HCT116 (cell line): Measurements from ENCODE around the gene ABHD2. TPM values are rescaled to one million over a fixed set of nuclear protein-coding genes. Genes with fewer than 3 reads are reported as not detected.

Source experiments
- ATAC-seq: fragments of 200-7000 bp; cut with Tn5 transposase; 2 replicates; pipeline ENCODE4 v1.9.1; 2020; ENCODE audit warnings: mild to moderate bottlenecking, moderate library complexity
- BruUV-seq: library from RNA; stranded (reverse); fragments of 400-500 nt; replicated peaks from 2 replicates; lab custom pipeline; 2021; lab: Mats Ljungman, UMichigan
- CTCF ChIA-PET: fragments of 300-600 bp; sonication (Branson Sonifier 250); formaldehyde crosslinking; loops from one replicate; lab custom pipeline; 2021; ENCODE audit warnings: antibody characterized with exemption; lab: Charles Lee
- POLR2A ChIA-PET: fragments of 300-600, 350-600 bp; sonication (Branson Sonifier 250); formaldehyde crosslinking; loops from one replicate; lab custom pipeline; 2021; ENCODE audit warnings: antibody characterized with exemption; lab: Charles Lee
- RAD21 ChIA-PET, 2 experiments: fragments of 300-600 bp; sonication (Branson Sonifier 250); formaldehyde crosslinking; loops; one replicate each; lab custom pipeline; 2023; ENCODE audit warnings: low total read pairs in 2 of 2; ENCODE audit not compliant: uncharacterized antibody in 2 of 2, unreplicated experiment in 2 of 2, low non-redundant PET in 1 of 2; lab: Charles Lee
- DNase-seq: peaks from one replicate; pipeline ENCODE4 v3.0.0-alpha.2; 2010; ENCODE audit warnings: low read depth, low spot score
- H2AFZ ChIP-seq: fragments of 200-600 bp; shearing (Covaris generic), sonication (generic); 2 replicates; pipeline ENCODE4 v1.6.1; 2017; ENCODE audit warnings: low read depth, mixed run types, mixed read lengths, antibody characterized with exemption, low read length; ENCODE audit not compliant: poor library complexity, severe bottlenecking
- H3K27ac ChIP-seq: 2 replicates; pipeline ENCODE4 v1.5.1; 2012; ENCODE audit warnings: low read depth, low read length
- H3K27me3 ChIP-seq: fragments of 200-600 bp; sonication (generic); 2 replicates; pipeline ENCODE4 v1.6.1; 2016; ENCODE audit warnings: mixed run types, low read length, mixed read lengths; ENCODE audit not compliant: insufficient read depth
- H3K36me3 ChIP-seq, 2 experiments: fragments of 200-500 bp in 1 of 2; fragments of 200-600 bp in 1 of 2; sonication (Bioruptor generic) in 1 of 2; sonication (generic) in 1 of 2; 2 replicates each; pipeline versions ENCODE4 v1.5.1 to v1.6.1; 2014 to 2016; ENCODE audit warnings: low read length in 2 of 2, inconsistent platforms in 1 of 2, mixed read lengths in 1 of 2, mixed run types in 1 of 2; ENCODE audit not compliant: insufficient read depth in 2 of 2, control insufficient read depth in 1 of 2
- H3K4me1 ChIP-seq, 2 experiments: fragments of 200-600 bp in 1 of 2; sonication (generic) in 1 of 2; 2 replicates each; pipeline versions ENCODE4 v1.5.1 to v1.6.1; 2012 to 2017; ENCODE audit warnings: low read length in 2 of 2, inconsistent platforms in 1 of 2, mild to moderate bottlenecking in 1 of 2, mixed read lengths in 1 of 2, mixed run types in 1 of 2, moderate library complexity in 1 of 2; ENCODE audit not compliant: insufficient read depth in 2 of 2, control insufficient read depth in 1 of 2
- H3K4me2 ChIP-seq: fragments of 200-600 bp; sonication (generic); 2 replicates; pipeline ENCODE4 v1.6.1; 2017; ENCODE audit warnings: mixed run types, low read length, mixed read lengths
- H3K4me3 ChIP-seq, 2 experiments: fragments of 200-600 bp in 1 of 2; sonication (generic) in 1 of 2; replicated peaks in 1 of 2; 2 replicates each; pipeline ENCODE4 v1.5.1; 2011 to 2016; ENCODE audit warnings: low read length in 2 of 2, control low read depth in 1 of 2, low read depth in 1 of 2, mild to moderate bottlenecking in 1 of 2, mixed read lengths in 1 of 2, mixed run types in 1 of 2
- H3K79me2 ChIP-seq: fragments of 200-600 bp; sonication (generic); 2 replicates; pipeline ENCODE4 v1.6.1; 2017; ENCODE audit warnings: mild to moderate bottlenecking, mixed run types, low read length, moderate library complexity, mixed read lengths; ENCODE audit not compliant: insufficient read depth
- H3K9ac ChIP-seq: fragments of 200-600 bp; sonication (generic); 2 replicates; pipeline ENCODE4 v1.6.1; 2016; ENCODE audit warnings: low read length, mixed read lengths
- H3K9me2 ChIP-seq: fragments of 200-600 bp; sonication (generic), shearing (Covaris generic); 2 replicates; pipeline ENCODE4 v1.6.1; 2017; ENCODE audit warnings: mixed run types, mild to moderate bottlenecking, moderate library complexity; ENCODE audit not compliant: insufficient read depth
- H3K9me3 ChIP-seq, 2 experiments: fragments of 200-500 bp in 1 of 2; fragments of 200-600 bp in 1 of 2; sonication (Bioruptor generic) in 1 of 2; sonication (generic) in 1 of 2; 2 replicates each; pipeline ENCODE4 v1.6.1; 2014 to 2017; ENCODE audit warnings: low read length in 2 of 2, mixed read lengths in 2 of 2, inconsistent platforms in 1 of 2, low read depth in 1 of 2, mild to moderate bottlenecking in 1 of 2, mixed run types in 1 of 2, moderate library complexity in 1 of 2; ENCODE audit not compliant: control insufficient read depth in 1 of 2, insufficient read depth in 1 of 2
- H4K20me1 ChIP-seq: fragments of 200-600 bp; sonication (generic), shearing (Covaris generic); 2 replicates; pipeline ENCODE4 v1.6.1; 2017; ENCODE audit warnings: mixed run types, mild to moderate bottlenecking, moderate library complexity; ENCODE audit not compliant: insufficient read depth
- ATF3 ChIP-seq: IDR thresholded peaks from 2 replicates; pipeline ENCODE4 v1.6.1; 2012
- CEBPB ChIP-seq: IDR thresholded peaks from 2 replicates; pipeline ENCODE4 v1.6.1; 2012; ENCODE audit warnings: low read depth
- MAX ChIP-seq: IDR thresholded peaks from 2 replicates; pipeline ENCODE4 v1.6.1; 2012
- POLR2AphosphoS5 ChIP-seq: IDR thresholded peaks from 2 replicates; pipeline ENCODE4 v1.6.1; 2011; ENCODE audit warnings: mild to moderate bottlenecking, low read depth, low read length, moderate library complexity
- REST ChIP-seq: IDR thresholded peaks from 2 replicates; pipeline ENCODE4 v1.6.1; 2012; ENCODE audit warnings: low read depth
- TCF7L2 ChIP-seq: IDR thresholded peaks from 2 replicates; pipeline ENCODE4 v1.7.0; 2011; ENCODE audit warnings: borderline replicate concordance, inconsistent platforms; ENCODE audit not compliant: insufficient read depth, insufficient read length; ENCODE audit errors: extremely low read depth
- ZFX ChIP-seq: fragments of 450-650 bp; IDR thresholded peaks from 2 replicates; pipeline ENCODE4 v1.6.1; 2017
- ZNF274 ChIP-seq: fragments of 200-500 bp; sonication (Bioruptor generic); IDR thresholded peaks from 2 replicates; pipeline ENCODE4 v1.6.1; 2014; ENCODE audit warnings: mild to moderate bottlenecking, low read depth, low read length, inconsistent platforms
- intact Hi-C: fragments of 100-400 bp; cut with micrococcal nuclease; formaldehyde crosslinking; loops from 2 replicates; pipeline ENCODE4 v1.10.0; 2022
- total RNA-seq: library from RNA; stranded (reverse); gene quantifications from one replicate; pipeline ENCODE4 v1.2.1, GENCODE V29; 2021; ENCODE audit not compliant: unreplicated experiment

The ABHD2 gene
- total RNA-seq, 1 experiment from 2014 or later, result 40.8 TPM

- H3K79me2 ChIP-seq, result no peaks in the 10 kb centered on the region
- no peaks in the 10 kb centered on the region for H3K9me2 ChIP-seq
- ChIA-PET RAD21 (no interaction called here), POLR2A (no interaction called here), CTCF (no interaction called here)
- BruUV-seq, result no TSS peak
- DNase-seq (no peak), ATAC-seq (no peak)
- no peaks in the 10 kb centered on the region for H3K4me1 ChIP-seq
- H3K36me3 ChIP-seq, result 0 out of 4 replicates have a peak, but pooled peaks cover 0 to 4% of the 10 kb centered on the region in 2 experiments
- no peak overlapping the region for H2AFZ ChIP-seq
- intact Hi-C loops, result no loop called here
- H3K4me2 ChIP-seq, result no peak overlapping the region
- H3K27ac ChIP-seq, result no peak overlapping the region
- H3K4me3 ChIP-seq, result no peak overlapping the region
- H3K9ac ChIP-seq, result no peak overlapping the region
- no peaks in the 10 kb centered on the region for H3K27me3 ChIP-seq
- TF ChIP-seq CEBPB (no peak), MAX (no peak), REST (no peak), ATF3 (no peak), ZFX (no peak), ZNF274 (no peak), TCF7L2 (no peak), POLR2AphosphoS5 (no peak)
- no peaks in the 10 kb centered on the region for H4K20me1 ChIP-seq
- no peaks in the 10 kb centered on the region for H3K9me3 ChIP-seq
Measured at GRCh38 chr15:89157918-89158564, 69.8 kb downstream of the ABHD2 start.
